B cell (primary cell): Measurements from ENCODE around the gene SH3BGR. TPM values are rescaled to one million over a fixed set of nuclear protein-coding genes. Genes with fewer than 3 reads are reported as not detected.

Experiments
- ATAC-seq: fragments of 200-7000 bp; cut with Tn5 transposase; one replicate; pipeline ENCODE4 v1.10.0; 2021; ENCODE audit warnings: low read depth, mild to moderate bottlenecking, moderate number of reproducible peaks, moderate library complexity
- CTCF ChIA-PET: fragments of 350-600 bp; sonication (Branson Sonifier 250); formaldehyde crosslinking; loops from one replicate; lab custom pipeline; 2021; ENCODE audit warnings: antibody characterized with exemption, inconsistent platforms; lab: Charles Lee
- POLR2A ChIA-PET: fragments of 350-600 bp; sonication (Branson Sonifier 250); formaldehyde crosslinking; loops from one replicate; lab custom pipeline; 2021; ENCODE audit warnings: antibody characterized with exemption; lab: Charles Lee
- DNase-seq: peaks from one replicate; pipeline ENCODE4 v3.0.0; 2013
- H2AFZ ChIP-seq: 2 replicates; pipeline ENCODE4 v1.6.1; 2012; ENCODE audit warnings: mild to moderate bottlenecking, low read depth, low read length; ENCODE audit not compliant: insufficient read depth, poor library complexity, severe bottlenecking
- H3K27ac ChIP-seq, 2 donors: 1 replicate in 1 of 2; 2 replicates in 1 of 2; pipeline ENCODE4 v1.5.1; 2012 to 2013; ENCODE audit warnings: low read length in 2 of 2, mild to moderate bottlenecking in 2 of 2, moderate library complexity in 1 of 2
- H3K27me3 ChIP-seq, 4 experiments: fragments of 200-600 bp in 1 of 4; sonication (generic) in 1 of 4; replicated peaks in 1 of 4; 1 replicate in 2 of 4; 2 replicates in 2 of 4; pipeline versions ENCODE4 v1.6.1 to v1.7.0; 2013 to 2016; ENCODE audit warnings: low read length in 3 of 4, mild to moderate bottlenecking in 2 of 4, mixed read lengths in 1 of 4, moderate library complexity in 1 of 4; ENCODE audit not compliant: insufficient read depth in 4 of 4, control insufficient read depth in 3 of 4; ENCODE audit errors: control extremely low read depth in 1 of 4
- H3K36me3 ChIP-seq, 2 experiments: replicated peaks in 1 of 2; 1 replicate in 1 of 2; 2 replicates in 1 of 2; pipeline versions ENCODE4 v1.6.1 to v1.7.1; 2013; ENCODE audit warnings: low read length in 1 of 2; ENCODE audit not compliant: insufficient read depth in 2 of 2, control insufficient read depth in 1 of 2; ENCODE audit errors: control extremely low read depth in 1 of 2, extremely low read depth in 1 of 2
- H3K4me1 ChIP-seq, 2 donors: fragments of 200-600 bp in 1 of 2; sonication (generic) in 1 of 2; 1 replicate in 1 of 2; 2 replicates in 1 of 2; pipeline versions ENCODE4 v1.5.1 to v1.6.1; 2013 to 2017; ENCODE audit warnings: low read length in 2 of 2; ENCODE audit not compliant: control insufficient read depth in 2 of 2, insufficient read depth in 2 of 2
- H3K4me2 ChIP-seq: replicated peaks from 2 replicates; pipeline ENCODE3; 2012; ENCODE audit warnings: mild to moderate bottlenecking, low read depth, low read length; ENCODE audit not compliant: poor library complexity, severe bottlenecking
- H3K4me3 ChIP-seq, 5 experiments: fragments of 200-600 bp in 1 of 5; sonication (generic) in 1 of 5; 1 replicate in 3 of 5; 2 replicates in 2 of 5; pipeline versions ENCODE4 v1.5.1 to v1.7.0; 2011 to 2016; ENCODE audit warnings: low read length in 4 of 5, mild to moderate bottlenecking in 4 of 5, low read depth in 2 of 5, control low read depth in 1 of 5, moderate library complexity in 1 of 5; ENCODE audit not compliant: insufficient read depth in 1 of 5; ENCODE audit errors: control extremely low read depth in 1 of 5, extremely low read depth in 1 of 5
- H3K79me2 ChIP-seq: fragments of 200-600 bp; sonication (generic); one replicate; pipeline ENCODE4 v1.6.0; 2016; ENCODE audit warnings: low read length; ENCODE audit not compliant: control insufficient read depth, insufficient read depth
- H3K9ac ChIP-seq: fragments of 200-600 bp; sonication (generic); 2 replicates; pipeline ENCODE4 v1.6.1; 2017; ENCODE audit warnings: mild to moderate bottlenecking, low read length, moderate library complexity
- H3K9me3 ChIP-seq, 3 donors: one replicate each; pipeline versions ENCODE4 v1.6.1 to v1.7.1; 2013; ENCODE audit warnings: low read length in 2 of 3; ENCODE audit not compliant: control insufficient read depth in 2 of 3, insufficient read depth in 1 of 3; ENCODE audit errors: control extremely low read depth in 1 of 3
- H4K20me1 ChIP-seq: 2 replicates; pipeline ENCODE4 v1.6.0; 2012; ENCODE audit warnings: mild to moderate bottlenecking, low read length; ENCODE audit not compliant: insufficient read depth, control insufficient read depth, poor library complexity, severe bottlenecking
- H3K27ac Mint-ChIP-seq: one replicate; pipeline ENCODE4 v1.8.0; 2021; ENCODE audit warnings: mixed read lengths
- H3K27me3 Mint-ChIP-seq: one replicate; pipeline ENCODE4 v1.8.0; 2021; ENCODE audit warnings: mixed read lengths
- H3K4me1 Mint-ChIP-seq: one replicate; pipeline ENCODE4 v1.8.0; 2021; ENCODE audit warnings: mixed read lengths
- H3K4me3 Mint-ChIP-seq: one replicate; pipeline ENCODE4 v1.8.0; 2021; ENCODE audit warnings: mixed read lengths
- H3K9me3 Mint-ChIP-seq: one replicate; pipeline ENCODE4 v1.8.0; 2022; ENCODE audit warnings: mixed read lengths; ENCODE audit not compliant: insufficient read depth
- CTCF ChIP-seq: fragments of 200-600 bp; IDR thresholded peaks from one replicate; pipeline ENCODE4 v1.8.0; 2022; ENCODE audit warnings: antibody characterized with exemption, mild to moderate bottlenecking
- EZH2 ChIP-seq: IDR thresholded peaks from 2 replicates; pipeline ENCODE4 v1.6.1; 2012; ENCODE audit warnings: borderline replicate concordance, low read depth, mild to moderate bottlenecking, moderate library complexity, low read length; ENCODE audit not compliant: insufficient read depth, poor library complexity, severe bottlenecking
- WGBS: methylation state at CpG from one replicate; pipeline ENCODE4 v1.1.5; 2013; ENCODE audit warnings: missing lambda C conversion rate; ENCODE audit not compliant: insufficient coverage; 5-methylcytosine and 5-hydroxymethylcytosine counted together
- intact Hi-C: fragments of 100-400 bp; cut with micrococcal nuclease; formaldehyde crosslinking; loops from one replicate; pipeline ENCODE4 v1.10.0; 2022
- polyA plus RNA-seq: library from polyadenylated mRNA; depleted of rRNA; stranded (reverse); fragments of >200 nt; gene quantifications from 2 replicates; pipeline ENCODE4 v1.2.3, GENCODE V29; 2012
- total RNA-seq, 2 donors: library from RNA; stranded (reverse); fragments of 120-200 nt in 1 of 2; gene quantifications; 1 replicate in 1 of 2; 2 replicates in 1 of 2; pipeline versions ENCODE4 v1.2.3 to v1.2.4, GENCODE V29; 2013 to 2022

The SH3BGR gene
- total and polyA plus RNA-seq, 2 donors (not counting 1 experiment from before 2014, with no cell fraction given): 0.21 to 1.7 TPM

GRCh38 chr21:39519835-39520234 lies 68.1 kb downstream of the SH3BGR start:
- no peaks in the 10 kb centered on the region for H3K79me2 ChIP-seq
- Mint-ChIP-seq H3K4me3 (no peak overlapping the region), H3K27ac (no peak overlapping the region), H3K27me3 (peaks cover 8% of the 10 kb centered on the region), H3K4me1 (peaks cover 1% of the 10 kb centered on the region), H3K9me3 (no peaks in the 10 kb centered on the region)
- WGBS: 93% methylated on average over 4 of the region's 8 CpGs
- TF ChIP-seq EZH2 (no peak), CTCF (no peak)
- no peaks in the 10 kb centered on the region for H3K9me3 ChIP-seq
- ChIA-PET CTCF (interaction anchor here (0.9 to 1.1 kb wide), 3 partner anchors 13 to 196 kb away, joined by 3 to 6 read pairs (median 4); no protein-coding TSS in a partner anchor), POLR2A (no interaction called here)
- no peaks in the 10 kb centered on the region for H3K36me3 ChIP-seq
- ATAC-seq (no peak), DNase-seq (no peak)
- H2AFZ ChIP-seq: no peak overlapping the region
- H3K9ac ChIP-seq: no peak overlapping the region
- H4K20me1 ChIP-seq: no peaks in the 10 kb centered on the region
- no peak overlapping the region for H3K4me3 ChIP-seq
- H3K4me2 ChIP-seq: no peak overlapping the region
- peaks cover 0 to 3% (median 0%) of the 10 kb centered on the region in 4 experiments for H3K27me3 ChIP-seq
- intact Hi-C loops: loop anchor here (2.0 kb wide), 1 partner anchor 19 kb away; no protein-coding TSS in a partner anchor
- H3K4me1 ChIP-seq: no peaks in the 10 kb centered on the region
- H3K27ac ChIP-seq: no peak overlapping the region

GRCh38 chr21:39523399-39523798 lies 71.6 kb downstream of the SH3BGR start:
- Mint-ChIP-seq H3K27ac (no peak overlapping the region), H3K27me3 (peaks cover 13% of the 10 kb centered on the region), H3K4me1 (peaks cover under 1% of the 10 kb centered on the region), H3K4me3 (no peak overlapping the region), H3K9me3 (no peaks in the 10 kb centered on the region)
- no peak overlapping the region for H3K4me3 ChIP-seq
- ChIA-PET POLR2A (no interaction called here), CTCF (no interaction called here)
- TF ChIP-seq EZH2 (no peak), CTCF (no peak)
- no peak overlapping the region for H3K9ac ChIP-seq
- no peaks in the 10 kb centered on the region for H3K36me3 ChIP-seq
- no peak overlapping the region for H3K4me2 ChIP-seq
- H3K9me3 ChIP-seq: no peaks in the 10 kb centered on the region
- H3K79me2 ChIP-seq: no peaks in the 10 kb centered on the region
- no peak overlapping the region for H2AFZ ChIP-seq
- intact Hi-C loops: no loop called here
- no peak for ATAC-seq
- no peaks in the 10 kb centered on the region for H4K20me1 ChIP-seq
- H3K27me3 ChIP-seq: peaks cover 0 to 3% (median 0%) of the 10 kb centered on the region in 4 experiments
- H3K27ac ChIP-seq: no peak overlapping the region
- no peaks in the 10 kb centered on the region for H3K4me1 ChIP-seq
- no peak for DNase-seq
